ENCODE measurements around the gene LARP1B. TPM values are rescaled to one million over a fixed set of nuclear protein-coding genes. Genes with fewer than 3 reads are reported as not detected.

LARP1B gene
- total and polyA plus RNA-seq, 4 donors: 17.5 to 69.6 (median 23.7) TPM

DNA sequence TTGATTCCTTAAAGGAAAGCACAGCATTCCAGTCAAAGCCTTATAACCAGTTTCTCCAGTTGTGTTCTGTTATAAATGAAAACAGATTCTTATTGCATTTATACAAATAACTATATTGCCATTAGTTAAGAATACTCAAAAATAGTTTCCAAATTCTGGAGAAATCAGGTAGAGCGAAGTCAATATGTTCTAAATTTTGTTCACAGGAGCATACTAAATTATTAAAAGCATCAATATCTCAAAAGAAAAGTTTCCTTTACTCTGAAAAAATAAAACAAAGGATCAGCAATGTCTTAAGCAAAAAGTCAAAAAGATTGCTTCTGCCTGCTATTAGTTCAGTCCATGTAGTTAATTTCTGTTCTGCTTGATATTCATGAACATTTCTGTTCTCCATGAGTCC is 186.8 kb downstream of the LARP1B start:
- Histone ChIP-seq H3K27me3 (ENCODE audit: control insufficient read depth in 4 of 4, insufficient read depth in 4 of 4, low read length in 3 of 4) (no peaks in the 10 kb centered on the region), H3K9me3 (ENCODE audit: control insufficient read depth in 4 of 4, low read length in 3 of 4) (no peaks in the 10 kb centered on the region), H3K9ac (ENCODE audit: low read depth in 1 of 2, low read length in 2 of 2) (no peak overlapping the region), H3K36me3 (ENCODE audit: control insufficient read depth in 4 of 4, insufficient read depth in 3 of 4, low read depth in 1 of 4, low read length in 3 of 4) (no peaks in the 10 kb centered on the region), H3K4me1 (ENCODE audit: control insufficient read depth in 4 of 4, insufficient read depth in 4 of 4, low read length in 3 of 4) (no peaks in the 10 kb centered on the region), H3K4me3 (ENCODE audit: low read depth in 1 of 3, low read length in 3 of 3) (no peak overlapping the region), H3K27ac (ENCODE audit: low read depth in 1 of 2, low read length in 2 of 2) (no peak overlapping the region)
- DNase-seq (ENCODE audit: low spot score): no peak
- WGBS: 98% methylated on average over 1 of the region's 1 CpG
- TF ChIP-seq TAF1 (conservative IDR thresholded peaks at IDR 0.05): no peak
- TF ChIP-seq JUND (IDR thresholded peaks at IDR 0.05): no peak

DNA sequence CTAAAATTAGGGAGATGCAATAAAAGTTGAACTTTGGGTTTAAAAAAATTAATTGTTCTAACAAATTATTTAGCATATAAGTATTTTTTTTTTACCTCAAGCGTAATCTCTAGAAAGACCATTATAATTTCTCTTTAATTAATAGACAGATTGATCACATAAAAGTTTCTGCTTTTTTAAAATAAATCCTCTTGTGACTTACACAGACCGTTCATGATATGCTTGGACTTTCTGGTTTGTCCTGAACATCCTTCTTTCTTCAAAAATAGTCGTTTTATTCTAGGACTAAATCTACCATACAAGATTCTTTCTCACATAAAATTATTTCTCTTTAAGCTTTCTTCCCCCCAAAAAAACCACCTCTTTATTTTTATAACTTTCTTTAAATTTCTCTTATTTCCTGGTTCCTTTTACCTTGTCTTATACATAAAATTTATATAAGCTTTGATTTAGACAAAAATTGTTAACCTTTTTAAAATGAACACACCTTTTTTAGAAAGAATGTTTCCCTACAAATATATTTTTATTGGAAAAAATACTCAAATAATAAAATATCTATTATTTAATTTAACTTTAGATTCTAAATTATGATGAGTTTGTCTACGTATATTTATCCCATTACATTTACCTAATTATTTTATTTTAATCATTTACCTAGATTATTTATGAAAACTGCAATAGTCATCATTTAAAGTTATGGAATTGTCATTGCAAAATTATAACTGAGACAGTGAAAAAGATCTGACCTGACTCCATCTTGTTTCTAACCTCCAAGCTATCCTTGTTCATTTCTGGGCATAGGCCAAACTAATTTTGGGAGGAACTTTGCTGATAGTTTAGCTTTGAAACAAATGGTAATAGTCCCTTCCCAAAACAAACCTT is 188.9 kb downstream of the LARP1B start:
- H3K9me3 ChIP-seq (ENCODE audit: control insufficient read depth in 4 of 4, low read length in 3 of 4): no peaks in the 10 kb centered on the region
- no peak overlapping the region for H3K4me3 ChIP-seq (ENCODE audit: low read depth in 1 of 3, low read length in 3 of 3)
- H3K27ac ChIP-seq (ENCODE audit: low read depth in 1 of 2, low read length in 2 of 2): no peak overlapping the region
- H3K27me3 ChIP-seq (ENCODE audit: control insufficient read depth in 4 of 4, insufficient read depth in 4 of 4, low read length in 3 of 4): no peaks in the 10 kb centered on the region
- H3K36me3 ChIP-seq (ENCODE audit: control insufficient read depth in 4 of 4, insufficient read depth in 3 of 4, low read depth in 1 of 4, low read length in 3 of 4): no peaks in the 10 kb centered on the region
- no peak for DNase-seq (ENCODE audit: low spot score)
- WGBS: 70% methylated on average over 4 of the region's 4 CpGs
- TF ChIP-seq HNF4A (conservative IDR thresholded peaks at IDR 0.05) (no peak), FOXA2 (IDR thresholded peaks at IDR 0.05) (no peak)
- TF ChIP-seq, protein P1, sequence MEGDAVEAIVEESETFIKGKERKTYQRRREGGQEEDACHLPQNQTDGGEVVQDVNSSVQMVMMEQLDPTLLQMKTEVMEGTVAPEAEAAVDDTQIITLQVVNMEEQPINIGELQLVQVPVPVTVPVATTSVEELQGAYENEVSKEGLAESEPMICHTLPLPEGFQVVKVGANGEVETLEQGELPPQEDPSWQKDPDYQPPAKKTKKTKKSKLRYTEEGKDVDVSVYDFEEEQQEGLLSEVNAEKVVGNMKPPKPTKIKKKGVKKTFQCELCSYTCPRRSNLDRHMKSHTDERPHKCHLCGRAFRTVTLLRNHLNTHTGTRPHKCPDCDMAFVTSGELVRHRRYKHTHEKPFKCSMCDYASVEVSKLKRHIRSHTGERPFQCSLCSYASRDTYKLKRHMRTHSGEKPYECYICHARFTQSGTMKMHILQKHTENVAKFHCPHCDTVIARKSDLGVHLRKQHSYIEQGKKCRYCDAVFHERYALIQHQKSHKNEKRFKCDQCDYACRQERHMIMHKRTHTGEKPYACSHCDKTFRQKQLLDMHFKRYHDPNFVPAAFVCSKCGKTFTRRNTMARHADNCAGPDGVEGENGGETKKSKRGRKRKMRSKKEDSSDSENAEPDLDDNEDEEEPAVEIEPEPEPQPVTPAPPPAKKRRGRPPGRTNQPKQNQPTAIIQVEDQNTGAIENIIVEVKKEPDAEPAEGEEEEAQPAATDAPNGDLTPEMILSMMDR (IDR thresholded peaks at IDR 0.05; ENCODE audit: low read depth, low read length, missing input control): no peak
- no peak overlapping the region for H3K9ac ChIP-seq (ENCODE audit: low read depth in 1 of 2, low read length in 2 of 2)
- H3K4me1 ChIP-seq (ENCODE audit: control insufficient read depth in 4 of 4, insufficient read depth in 4 of 4, low read length in 3 of 4): no peaks in the 10 kb centered on the region

DNA sequence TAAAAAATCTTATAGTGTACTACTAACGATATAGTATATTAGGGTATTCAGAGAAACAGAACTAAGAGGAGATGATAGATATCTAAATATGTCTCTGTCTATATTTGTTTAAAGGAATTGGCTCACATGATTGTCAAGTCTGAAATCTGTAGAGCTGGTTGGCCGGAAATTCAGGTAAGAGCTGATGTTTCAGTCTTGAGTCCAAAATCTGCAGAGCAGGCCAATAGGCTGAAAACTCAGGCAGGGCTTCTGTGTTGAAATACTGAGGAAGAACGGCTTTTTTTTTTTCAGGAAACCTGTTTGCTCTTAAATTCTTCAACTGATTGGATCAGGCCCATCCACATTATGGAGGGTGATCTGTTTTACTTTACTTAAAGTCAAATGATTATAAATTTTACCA is 194.8 kb downstream of the LARP1B start:
- TF ChIP-seq, protein P2, sequence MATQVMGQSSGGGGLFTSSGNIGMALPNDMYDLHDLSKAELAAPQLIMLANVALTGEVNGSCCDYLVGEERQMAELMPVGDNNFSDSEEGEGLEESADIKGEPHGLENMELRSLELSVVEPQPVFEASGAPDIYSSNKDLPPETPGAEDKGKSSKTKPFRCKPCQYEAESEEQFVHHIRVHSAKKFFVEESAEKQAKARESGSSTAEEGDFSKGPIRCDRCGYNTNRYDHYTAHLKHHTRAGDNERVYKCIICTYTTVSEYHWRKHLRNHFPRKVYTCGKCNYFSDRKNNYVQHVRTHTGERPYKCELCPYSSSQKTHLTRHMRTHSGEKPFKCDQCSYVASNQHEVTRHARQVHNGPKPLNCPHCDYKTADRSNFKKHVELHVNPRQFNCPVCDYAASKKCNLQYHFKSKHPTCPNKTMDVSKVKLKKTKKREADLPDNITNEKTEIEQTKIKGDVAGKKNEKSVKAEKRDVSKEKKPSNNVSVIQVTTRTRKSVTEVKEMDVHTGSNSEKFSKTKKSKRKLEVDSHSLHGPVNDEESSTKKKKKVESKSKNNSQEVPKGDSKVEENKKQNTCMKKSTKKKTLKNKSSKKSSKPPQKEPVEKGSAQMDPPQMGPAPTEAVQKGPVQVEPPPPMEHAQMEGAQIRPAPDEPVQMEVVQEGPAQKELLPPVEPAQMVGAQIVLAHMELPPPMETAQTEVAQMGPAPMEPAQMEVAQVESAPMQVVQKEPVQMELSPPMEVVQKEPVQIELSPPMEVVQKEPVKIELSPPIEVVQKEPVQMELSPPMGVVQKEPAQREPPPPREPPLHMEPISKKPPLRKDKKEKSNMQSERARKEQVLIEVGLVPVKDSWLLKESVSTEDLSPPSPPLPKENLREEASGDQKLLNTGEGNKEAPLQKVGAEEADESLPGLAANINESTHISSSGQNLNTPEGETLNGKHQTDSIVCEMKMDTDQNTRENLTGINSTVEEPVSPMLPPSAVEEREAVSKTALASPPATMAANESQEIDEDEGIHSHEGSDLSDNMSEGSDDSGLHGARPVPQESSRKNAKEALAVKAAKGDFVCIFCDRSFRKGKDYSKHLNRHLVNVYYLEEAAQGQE (IDR thresholded peaks at IDR 0.05): no peak
- TF ChIP-seq, protein P3, sequence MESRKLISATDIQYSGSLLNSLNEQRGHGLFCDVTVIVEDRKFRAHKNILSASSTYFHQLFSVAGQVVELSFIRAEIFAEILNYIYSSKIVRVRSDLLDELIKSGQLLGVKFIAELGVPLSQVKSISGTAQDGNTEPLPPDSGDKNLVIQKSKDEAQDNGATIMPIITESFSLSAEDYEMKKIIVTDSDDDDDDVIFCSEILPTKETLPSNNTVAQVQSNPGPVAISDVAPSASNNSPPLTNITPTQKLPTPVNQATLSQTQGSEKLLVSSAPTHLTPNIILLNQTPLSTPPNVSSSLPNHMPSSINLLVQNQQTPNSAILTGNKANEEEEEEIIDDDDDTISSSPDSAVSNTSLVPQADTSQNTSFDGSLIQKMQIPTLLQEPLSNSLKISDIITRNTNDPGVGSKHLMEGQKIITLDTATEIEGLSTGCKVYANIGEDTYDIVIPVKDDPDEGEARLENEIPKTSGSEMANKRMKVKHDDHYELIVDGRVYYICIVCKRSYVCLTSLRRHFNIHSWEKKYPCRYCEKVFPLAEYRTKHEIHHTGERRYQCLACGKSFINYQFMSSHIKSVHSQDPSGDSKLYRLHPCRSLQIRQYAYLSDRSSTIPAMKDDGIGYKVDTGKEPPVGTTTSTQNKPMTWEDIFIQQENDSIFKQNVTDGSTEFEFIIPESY (IDR thresholded peaks at IDR 0.05): no peak
- TF ChIP-seq SP1 (IDR thresholded peaks at IDR 0.05) (no peak), JUND (IDR thresholded peaks at IDR 0.05) (no peak), RAD21 (IDR thresholded peaks at IDR 0.05) (no peak), TAF1 (conservative IDR thresholded peaks at IDR 0.05) (no peak), EGR1 (IDR thresholded peaks at IDR 0.05; ENCODE audit: low read depth in 2 of 2) (no peak), NR2F2 (IDR thresholded peaks at IDR 0.05) (no peak)
- TF ChIP-seq, protein P4, sequence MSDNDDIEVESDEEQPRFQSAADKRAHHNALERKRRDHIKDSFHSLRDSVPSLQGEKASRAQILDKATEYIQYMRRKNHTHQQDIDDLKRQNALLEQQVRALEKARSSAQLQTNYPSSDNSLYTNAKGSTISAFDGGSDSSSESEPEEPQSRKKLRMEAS (IDR thresholded peaks at IDR 0.05): no peak
- Histone ChIP-seq H3K27ac (ENCODE audit: low read depth in 1 of 2, low read length in 2 of 2) (no peak overlapping the region), H3K9me3 (ENCODE audit: control insufficient read depth in 4 of 4, low read length in 3 of 4) (no peaks in the 10 kb centered on the region), H3K9ac (ENCODE audit: low read depth in 1 of 2, low read length in 2 of 2) (no peak overlapping the region), H3K4me1 (ENCODE audit: control insufficient read depth in 4 of 4, insufficient read depth in 4 of 4, low read length in 3 of 4) (no peaks in the 10 kb centered on the region), H3K27me3 (ENCODE audit: control insufficient read depth in 4 of 4, insufficient read depth in 4 of 4, low read length in 3 of 4) (no peaks in the 10 kb centered on the region), H3K4me3 (ENCODE audit: low read depth in 1 of 3, low read length in 3 of 3) (no peak overlapping the region), H3K36me3 (ENCODE audit: control insufficient read depth in 4 of 4, insufficient read depth in 3 of 4, low read depth in 1 of 4, low read length in 3 of 4) (no peaks in the 10 kb centered on the region)
- no peak for DNase-seq (ENCODE audit: low spot score)
- 87% methylated on average over 3 of the region's 3 CpGs for WGBS
